NCI-H460 (cell line): Measurements from ENCODE around the gene RAB40AL. TPM values are rescaled to one million over a fixed set of nuclear protein-coding genes. Genes with fewer than 3 reads are reported as not detected.
"Not testable (repeated sequence)": the region's sequence is repeated elsewhere in the genome, so short reads cannot be mapped to it uniquely, and the experiment has no call there.

Experiments
- DNase-seq: peaks from one replicate; pipeline ENCODE4 v3.0.0-alpha.2; 2016; ENCODE audit warnings: low read depth; ENCODE audit errors: extremely low read depth
- polyA plus RNA-seq: library from polyadenylated mRNA; depleted of rRNA; stranded (reverse); fragments of >200 nt; gene quantifications from 2 replicates; pipeline ENCODE4 v1.2.3, GENCODE V29; 2014; cell fraction: nucleus; rRNA removed
- total RNA-seq: library from RNA; depleted of rRNA; stranded (reverse); fragments of >200 nt; shearing (Covaris generic); gene quantifications from 2 replicates; pipeline ENCODE4 v1.2.3, GENCODE V29; 2014; rRNA removed

Gene RAB40AL, protein sequence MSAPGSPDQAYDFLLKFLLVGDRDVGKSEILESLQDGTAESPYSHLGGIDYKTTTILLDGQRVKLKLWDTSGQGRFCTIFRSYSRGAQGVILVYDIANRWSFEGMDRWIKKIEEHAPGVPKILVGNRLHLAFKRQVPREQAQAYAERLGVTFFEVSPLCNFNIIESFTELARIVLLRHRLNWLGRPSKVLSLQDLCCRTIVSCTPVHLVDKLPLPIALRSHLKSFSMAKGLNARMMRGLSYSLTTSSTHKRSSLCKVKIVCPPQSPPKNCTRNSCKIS
- total RNA-seq = 0.52 TPM in 1 of 2 replicates, not detected in the other
- polyA plus RNA-seq = 0.90 TPM in 1 of 2 replicates, not detected in the other

DNA sequence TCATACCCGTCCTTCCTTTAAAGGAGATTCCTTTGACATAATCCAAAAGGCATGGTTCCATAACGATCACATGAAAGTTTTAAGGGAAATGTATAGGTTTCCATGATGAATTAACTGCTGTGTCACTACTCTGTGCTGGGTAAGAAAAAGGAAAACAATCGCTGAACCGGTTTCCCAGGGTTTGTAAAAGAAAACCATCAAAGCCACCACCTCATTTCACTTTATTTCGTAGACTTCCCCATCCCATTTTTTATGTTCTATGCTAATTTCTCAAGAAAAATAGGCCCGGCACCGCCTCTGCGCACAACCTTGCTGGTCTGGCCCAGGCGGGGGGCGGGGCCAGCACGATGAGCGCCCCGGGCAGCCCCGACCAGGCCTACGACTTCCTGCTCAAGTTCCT is at the start of gene RAB40AL:
Gene RAB40AL (plus strand): TSS at position 301 of the 400 bp plus-strand sequence. CDS start 47 bp downstream, at position 348.
- DNase-seq = not testable (repeated sequence)

DNA sequence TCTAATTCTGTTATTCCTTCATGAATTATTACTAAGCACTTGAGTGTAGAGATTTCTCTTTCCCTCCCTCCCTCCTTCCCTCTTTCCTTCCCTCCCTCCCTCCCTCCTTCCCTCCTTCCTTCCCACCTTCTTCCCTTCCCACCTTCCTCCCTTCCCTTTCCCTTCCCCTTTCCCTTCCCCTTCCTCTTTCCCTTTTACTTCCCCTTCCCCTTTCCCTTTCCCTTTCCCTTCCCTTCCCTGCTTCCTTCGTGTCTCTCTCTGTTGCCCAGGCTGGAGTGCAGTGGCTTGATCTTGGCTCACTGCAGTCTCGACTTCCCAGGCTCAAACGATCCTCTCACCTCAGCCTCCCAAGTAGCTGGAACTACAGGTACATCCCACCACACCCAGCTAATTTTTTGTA is 49.4 kb upstream of the RAB40AL start:
- no peak for DNase-seq

GRCh38 chrX:102892103-102892502 is 45.0 kb upstream of the RAB40AL start:
- DNase-seq = no peak

GRCh38 chrX:102899940-102900916 is 36.8 kb upstream of the RAB40AL start:
- DNase-seq = peak; percentile 63

DNA sequence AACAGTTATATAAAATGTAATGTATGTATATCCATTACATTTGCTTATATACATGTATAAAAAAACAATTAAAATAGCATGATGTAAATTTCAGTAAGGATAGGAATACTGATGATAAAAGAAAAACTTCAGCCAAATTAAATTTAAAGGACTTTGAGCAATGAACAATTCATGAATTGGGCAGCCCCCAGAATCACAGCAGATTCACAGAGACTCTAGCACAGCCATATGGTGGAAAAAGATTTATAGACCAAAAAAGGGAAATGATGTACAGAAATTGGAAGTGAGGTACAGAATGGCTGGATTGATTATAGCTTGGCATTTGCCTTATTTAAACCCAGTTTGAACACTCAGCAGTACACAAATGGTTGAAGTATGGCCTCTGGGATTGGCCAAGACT is 34.7 kb upstream of the RAB40AL start:
- no peak for DNase-seq

- no peak for DNase-seq
These were observed 5.9 kb upstream of the RAB40AL start for GRCh38 chrX:102930990-102931756.

DNA sequence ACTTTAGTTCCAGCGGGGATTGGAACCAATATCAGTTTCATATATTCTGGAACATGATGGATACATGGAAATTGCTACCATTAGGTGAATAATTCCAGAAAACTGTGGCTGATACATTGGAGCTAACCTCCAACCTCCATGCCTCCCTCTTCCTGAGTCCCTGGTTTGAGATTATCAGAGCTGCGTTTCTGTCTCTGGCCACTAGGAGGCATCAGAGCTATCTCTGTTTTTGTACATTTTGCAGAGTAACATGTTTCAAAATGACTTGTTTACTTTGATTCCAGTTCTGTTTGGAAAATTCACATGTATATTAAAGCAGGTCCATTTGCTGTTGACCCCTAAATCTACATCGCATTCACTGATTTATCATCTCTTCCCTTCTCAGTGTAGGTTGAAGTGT is 2.4 kb upstream of the RAB40AL start:
- DNase-seq = no peak

- DNase-seq = peak; percentile 56
These were observed 14.1 kb downstream of the RAB40AL start for GRCh38 chrX:102950908-102951866.

GRCh38 chrX:102957751-102958150 is 20.7 kb downstream of the RAB40AL start:
- DNase-seq = no peak

GRCh38 chrX:102958794-102959193 is 21.7 kb downstream of the RAB40AL start:
- no peak for DNase-seq

GRCh38 chrX:102959471-102959870 is 22.4 kb downstream of the RAB40AL start:
- DNase-seq = no peak

DNA sequence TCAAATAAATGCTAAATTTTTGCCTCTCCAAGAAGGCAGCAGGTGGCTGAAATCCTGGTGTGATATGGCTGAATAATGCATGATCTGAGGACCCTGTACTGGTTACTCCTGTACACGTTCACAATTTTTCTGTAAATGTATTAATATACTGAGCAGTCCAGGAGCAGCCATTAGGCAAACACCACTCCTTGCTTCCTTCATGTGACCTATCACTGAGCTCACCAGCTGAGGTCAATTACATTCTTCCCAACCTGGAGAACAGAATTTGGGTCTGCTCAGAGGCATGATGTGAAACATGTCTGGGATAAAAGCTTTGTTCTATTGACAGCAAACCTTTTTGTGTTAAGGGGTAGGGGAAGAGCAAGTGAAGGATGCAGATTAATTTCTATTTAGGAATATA is 26.9 kb downstream of the RAB40AL start:
- DNase-seq = no peak

GRCh38 chrX:102964940-102965339 is 27.9 kb downstream of the RAB40AL start:
- DNase-seq = no peak

GRCh38 chrX:102966701-102967100 is 29.6 kb downstream of the RAB40AL start:
- DNase-seq = no peak

DNA sequence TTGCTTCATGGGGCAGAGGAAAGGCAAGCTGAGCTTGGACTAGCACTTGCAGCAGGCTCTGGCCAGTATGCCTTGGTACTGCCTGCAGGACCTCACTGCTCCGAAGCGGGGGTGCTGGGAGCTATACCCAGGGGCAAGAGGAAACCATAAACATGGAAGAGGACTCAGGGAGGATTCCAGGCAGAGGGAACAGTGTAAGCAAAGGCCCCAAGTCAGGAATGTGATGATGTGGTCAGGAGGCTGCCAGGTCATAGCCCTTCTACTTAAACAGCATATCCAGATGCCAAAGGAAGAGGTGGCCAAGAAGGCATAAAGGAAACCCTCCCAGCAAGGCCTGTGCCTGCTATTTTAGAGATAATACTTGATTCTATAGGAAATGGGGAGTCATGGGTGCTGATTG is 31.1 kb downstream of the RAB40AL start:
- DNase-seq = no peak

DNA sequence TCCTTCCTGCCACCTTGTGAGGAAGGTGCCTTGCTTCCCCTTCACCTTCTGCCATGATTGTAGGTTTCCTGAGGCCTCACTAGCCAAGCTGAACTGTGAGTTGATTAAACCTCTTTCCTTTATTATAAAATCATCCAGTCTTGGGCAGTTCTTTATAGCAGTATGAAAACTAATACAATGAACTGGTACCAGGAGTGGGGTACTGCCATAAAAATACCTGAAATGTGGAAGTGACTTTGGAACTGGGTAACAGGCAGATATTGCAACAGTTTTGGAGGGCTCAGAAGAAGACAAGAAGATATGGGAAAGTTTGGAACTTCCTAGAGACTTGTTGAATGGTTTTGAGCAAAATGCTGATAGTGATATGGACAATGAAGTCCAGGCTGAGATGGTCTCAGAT is 34.5 kb downstream of the RAB40AL start:
- DNase-seq = not testable (repeated sequence)

DNA sequence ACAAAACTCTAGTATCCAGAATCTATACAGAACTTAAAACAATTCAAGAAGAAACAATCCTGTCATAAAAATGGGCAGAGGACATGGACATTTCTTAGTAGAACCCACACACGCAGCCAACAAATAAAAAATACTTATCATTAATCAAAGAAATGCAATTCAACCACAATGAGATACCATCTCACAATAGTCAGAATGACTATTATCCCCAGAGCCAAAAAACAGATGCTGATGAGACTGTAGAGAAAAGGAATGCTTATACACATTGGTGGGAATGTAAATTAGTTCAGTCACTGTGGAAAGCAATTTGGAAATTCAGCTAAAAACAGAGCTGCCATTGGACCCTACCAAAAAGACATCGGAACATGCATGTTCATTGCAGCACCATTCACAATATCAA is 37.9 kb downstream of the RAB40AL start:
- DNase-seq = no peak

GRCh38 chrX:102976286-102976685 is 39.2 kb downstream of the RAB40AL start:
- no peak for DNase-seq

DNA sequence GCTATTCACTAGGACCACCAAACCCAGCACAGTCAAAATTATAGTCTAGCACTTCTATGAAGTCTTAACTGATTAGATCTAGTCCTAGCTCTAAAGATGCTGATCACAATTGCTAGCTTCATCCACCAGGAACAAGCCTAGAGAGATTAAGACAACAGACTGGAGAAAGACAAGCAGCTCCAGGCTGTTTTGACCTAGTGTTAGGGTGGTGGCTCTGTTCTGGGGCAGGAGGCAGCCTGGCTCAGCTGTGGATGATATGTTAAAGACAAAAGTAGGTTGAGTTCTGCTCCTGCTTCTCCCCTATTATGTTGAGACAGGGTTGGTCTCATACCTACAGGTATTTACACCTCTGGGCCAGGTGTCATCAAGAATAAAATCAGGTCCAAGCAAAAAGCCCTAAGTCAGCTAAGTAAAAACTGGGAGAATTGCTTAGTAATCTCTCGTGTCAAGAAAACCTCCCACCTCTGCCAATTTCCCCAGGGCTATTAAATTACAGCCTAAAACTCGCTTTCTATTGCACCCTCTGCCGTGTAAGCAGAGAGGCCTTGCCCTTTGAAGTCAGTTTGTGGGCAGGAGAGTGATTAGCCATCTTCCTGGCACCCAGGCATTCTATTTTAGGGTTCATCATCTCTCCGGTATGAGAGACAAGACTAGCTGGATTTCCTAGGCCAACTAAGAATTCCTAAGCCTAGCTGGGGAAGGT is 39.9 kb downstream of the RAB40AL start:
- no peak for DNase-seq
